HepG2 (cell line): ENCODE data around the gene LENEP. TPM values are rescaled to one million over a fixed set of nuclear protein-coding genes. Genes with fewer than 3 reads are reported as not detected.

ENCODE experiments used
- CC2D1A ChIP-seq: sonication (generic); formaldehyde crosslinking; IDR thresholded peaks from 2 replicates; pipeline ENCODE4 v1.8.1; 2023; ENCODE audit warnings: mild to moderate bottlenecking, missing genetic modification reagents
- CHCHD3 ChIP-seq: sonication (generic); formaldehyde crosslinking; IDR thresholded peaks from 2 replicates; pipeline ENCODE4 v1.8.0; 2022; ENCODE audit warnings: mild to moderate bottlenecking, missing genetic modification reagents, moderate library complexity
- GABPA ChIP-seq, 2 experiments: IDR thresholded peaks; 2 replicates each; pipeline ENCODE4 v1.6.1; 2011 to 2016; ENCODE audit warnings: low read depth in 2 of 2, low read length in 1 of 2, missing biosample characterization in 1 of 2, missing genetic modification characterization in 1 of 2
- HMG20B ChIP-seq: conservative IDR thresholded peaks from 2 replicates; pipeline ENCODE4 v1.6.1; 2016; ENCODE audit warnings: missing genetic modification reagents, missing compliant biosample characterization
- MEIS2 ChIP-seq: sonication (generic); formaldehyde crosslinking; IDR thresholded peaks from 2 replicates; pipeline ENCODE4 v1.9.0; 2021; ENCODE audit warnings: mild to moderate bottlenecking, missing genetic modification reagents
- POLR2AphosphoS2 ChIP-seq: IDR thresholded peaks from 2 replicates; pipeline ENCODE4 v1.6.1; 2011; ENCODE audit warnings: low read depth, low read length, improper control_type of control experiment
- PPARG ChIP-seq: conservative IDR thresholded peaks from 2 replicates; pipeline ENCODE4 v1.6.1; 2016; ENCODE audit warnings: missing biosample characterization, missing genetic modification reagents
- RCOR2 ChIP-seq: IDR thresholded peaks from 2 replicates; pipeline ENCODE4 v1.6.1; 2016; ENCODE audit warnings: missing biosample characterization, missing genetic modification reagents
- SIN3A ChIP-seq: IDR thresholded peaks from 2 replicates; pipeline ENCODE4 v1.6.1; 2011; ENCODE audit warnings: low read depth, mild to moderate bottlenecking, control low read depth, low read length, borderline replicate concordance
- STAT5B ChIP-seq: sonication (generic); formaldehyde crosslinking; IDR thresholded peaks from 2 replicates; pipeline ENCODE4 v1.4.0; 2020; ENCODE audit warnings: missing genetic modification reagents
- ZBTB20 ChIP-seq: sonication (generic); formaldehyde crosslinking; IDR thresholded peaks from 2 replicates; pipeline ENCODE4 v1.8.1; 2023; ENCODE audit warnings: missing genetic modification reagents, low read depth, mild to moderate bottlenecking, borderline replicate concordance
- ZNF30 ChIP-seq: sonication (generic); formaldehyde crosslinking; IDR thresholded peaks from 2 replicates; pipeline ENCODE4 v1.5.0; 2020; ENCODE audit warnings: mild to moderate bottlenecking, missing genetic modification reagents
- ZNF33B ChIP-seq: sonication (generic); formaldehyde crosslinking; IDR thresholded peaks from 2 replicates; pipeline ENCODE4 v1.5.1; 2020; ENCODE audit warnings: mild to moderate bottlenecking, missing genetic modification reagents
- ZNF34 ChIP-seq: sonication (generic); formaldehyde crosslinking; IDR thresholded peaks from 2 replicates; pipeline ENCODE4 v1.4.0; 2020; ENCODE audit warnings: mild to moderate bottlenecking, missing genetic modification reagents, borderline replicate concordance
- ZNF430 ChIP-seq: sonication (generic); formaldehyde crosslinking; IDR thresholded peaks from 2 replicates; pipeline ENCODE4 v1.9.0; 2021; ENCODE audit warnings: mild to moderate bottlenecking, missing genetic modification reagents
- ZNF468 ChIP-seq: sonication (generic); formaldehyde crosslinking; IDR thresholded peaks from 2 replicates; pipeline ENCODE4 v1.8.0; 2022; ENCODE audit warnings: mild to moderate bottlenecking, moderate library complexity, missing genetic modification reagents
- ZNF496 ChIP-seq: sonication (generic); formaldehyde crosslinking; IDR thresholded peaks from 2 replicates; pipeline ENCODE4 v1.8.1; 2023; ENCODE audit warnings: mild to moderate bottlenecking, moderate library complexity, missing genetic modification reagents; ENCODE audit not compliant: insufficient replicate concordance
- ZNF616 ChIP-seq: sonication (generic); formaldehyde crosslinking; IDR thresholded peaks from 2 replicates; pipeline ENCODE4 v1.5.0; 2020; ENCODE audit warnings: low read depth, mild to moderate bottlenecking, missing genetic modification reagents
- ZNF891 ChIP-seq: sonication (generic); formaldehyde crosslinking; IDR thresholded peaks from 2 replicates; pipeline ENCODE4 v1.5.0; 2020; ENCODE audit warnings: mild to moderate bottlenecking, missing genetic modification reagents
- ZSCAN9 ChIP-seq: IDR thresholded peaks from 2 replicates; pipeline ENCODE4 v1.6.1; 2016; ENCODE audit warnings: borderline replicate concordance
- polyA plus RNA-seq, 8 experiments: library from polyadenylated mRNA; depleted of rRNA in 3 of 8; stranded (reverse) in 7 of 8; unstranded in 1 of 8; fragments of >200 nt; fragmentation: Illumina TruSeq in 4 of 8; extraction: Trizol in 4 of 8; gene quantifications; 2 replicates each; pipeline versions ENCODE4 v1.2.1 to v1.2.3, GENCODE V29; 2011 to 2016; ENCODE audit warnings: low read depth in 4 of 8, missing spikeins in 1 of 8, mixed read lengths in 1 of 8; ENCODE audit not compliant: insufficient read depth in 1 of 8
- total RNA-seq, 5 experiments: library from RNA; depleted of rRNA; stranded (reverse); fragments of >200 nt; fragmentation: Illumina TruSeq; extraction: Trizol; gene quantifications; 2 replicates each; pipeline ENCODE4 v1.2.3, GENCODE V29; 2016; ENCODE audit warnings: low read depth in 1 of 5
- TF ChIP-seq, protein P1 (sequence below), 2 experiments: sonication (generic) in 1 of 2; formaldehyde crosslinking in 1 of 2; IDR thresholded peaks; 2 replicates each; pipeline versions ENCODE4 v1.4.0 to v1.6.1; 2018 to 2020; ENCODE audit warnings: missing genetic modification reagents in 2 of 2, borderline replicate concordance in 1 of 2, low read depth in 1 of 2, mild to moderate bottlenecking in 1 of 2, missing biosample characterization in 1 of 2
- TF ChIP-seq, protein P2 (sequence below): sonication (generic); formaldehyde crosslinking; IDR thresholded peaks from 2 replicates; pipeline ENCODE4 v1.5.1; 2020; ENCODE audit warnings: missing genetic modification reagents, mild to moderate bottlenecking, borderline replicate concordance
- TF ChIP-seq, protein P3 (sequence below): sonication (generic); formaldehyde crosslinking; IDR thresholded peaks from 2 replicates; pipeline ENCODE4 v1.5.1; 2020; ENCODE audit warnings: mild to moderate bottlenecking, missing genetic modification reagents

LENEP gene
- total and polyA plus RNA-seq, 2 of the 13 experiments (the other 11 are each of a cell fraction or from before 2014, with no cell fraction given): 0.29 TPM; not detected in 1

DNA sequence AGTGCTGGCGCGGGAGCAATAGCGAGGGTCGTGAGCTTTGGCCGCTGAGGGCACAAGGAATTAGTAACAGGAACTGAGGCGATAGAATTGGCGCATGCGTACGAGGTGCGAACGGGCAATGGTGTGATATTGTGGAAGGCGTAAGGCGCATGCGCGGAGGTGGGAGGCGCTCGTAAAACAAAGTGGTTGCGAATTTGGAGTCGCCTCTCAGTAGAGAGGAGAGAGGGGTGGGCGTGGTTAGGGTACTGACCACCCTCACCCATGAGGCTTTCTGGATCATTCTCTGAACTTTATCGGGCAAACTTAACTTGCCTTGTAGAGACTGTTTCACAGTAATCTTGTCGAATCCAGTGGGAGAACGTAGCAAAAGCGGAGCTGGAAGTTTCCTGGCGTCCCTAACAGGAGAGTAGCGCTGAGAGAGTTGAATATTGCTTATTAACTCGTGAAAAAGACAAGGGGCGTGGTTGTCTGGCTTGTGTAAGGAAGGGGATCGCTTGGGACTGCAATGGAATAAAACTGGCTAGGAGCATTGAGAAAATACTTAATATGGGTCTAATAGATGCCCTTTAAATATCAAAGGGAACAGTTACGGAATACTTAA is 18.5 kb upstream of the LENEP start (continued):
- TF ChIP-seq, protein P1, sequence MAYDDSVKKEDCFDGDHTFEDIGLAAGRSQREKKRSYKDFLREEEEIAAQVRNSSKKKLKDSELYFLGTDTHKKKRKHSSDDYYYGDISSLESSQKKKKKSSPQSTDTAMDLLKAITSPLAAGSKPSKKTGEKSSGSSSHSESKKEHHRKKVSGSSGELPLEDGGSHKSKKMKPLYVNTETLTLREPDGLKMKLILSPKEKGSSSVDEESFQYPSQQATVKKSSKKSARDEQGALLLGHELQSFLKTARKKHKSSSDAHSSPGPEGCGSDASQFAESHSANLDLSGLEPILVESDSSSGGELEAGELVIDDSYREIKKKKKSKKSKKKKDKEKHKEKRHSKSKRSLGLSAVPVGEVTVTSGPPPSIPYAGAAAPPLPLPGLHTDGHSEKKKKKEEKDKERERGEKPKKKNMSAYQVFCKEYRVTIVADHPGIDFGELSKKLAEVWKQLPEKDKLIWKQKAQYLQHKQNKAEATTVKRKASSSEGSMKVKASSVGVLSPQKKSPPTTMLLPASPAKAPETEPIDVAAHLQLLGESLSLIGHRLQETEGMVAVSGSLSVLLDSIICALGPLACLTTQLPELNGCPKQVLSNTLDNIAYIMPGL (CRISPR knock-in tag; IDR thresholded peaks at IDR 0.05; ENCODE audit: borderline replicate concordance in 1 of 2, low read depth in 1 of 2): peak in 1 of 2 experiments; percentile 20; a peak in 1 of 4 replicates
- no peak for TF ChIP-seq CHCHD3 (CRISPR knock-in tag)
- TF ChIP-seq STAT5B (CRISPR knock-in tag): no peak
- TF ChIP-seq ZNF30 (CRISPR knock-in tag): no peak
- TF ChIP-seq, protein P2, sequence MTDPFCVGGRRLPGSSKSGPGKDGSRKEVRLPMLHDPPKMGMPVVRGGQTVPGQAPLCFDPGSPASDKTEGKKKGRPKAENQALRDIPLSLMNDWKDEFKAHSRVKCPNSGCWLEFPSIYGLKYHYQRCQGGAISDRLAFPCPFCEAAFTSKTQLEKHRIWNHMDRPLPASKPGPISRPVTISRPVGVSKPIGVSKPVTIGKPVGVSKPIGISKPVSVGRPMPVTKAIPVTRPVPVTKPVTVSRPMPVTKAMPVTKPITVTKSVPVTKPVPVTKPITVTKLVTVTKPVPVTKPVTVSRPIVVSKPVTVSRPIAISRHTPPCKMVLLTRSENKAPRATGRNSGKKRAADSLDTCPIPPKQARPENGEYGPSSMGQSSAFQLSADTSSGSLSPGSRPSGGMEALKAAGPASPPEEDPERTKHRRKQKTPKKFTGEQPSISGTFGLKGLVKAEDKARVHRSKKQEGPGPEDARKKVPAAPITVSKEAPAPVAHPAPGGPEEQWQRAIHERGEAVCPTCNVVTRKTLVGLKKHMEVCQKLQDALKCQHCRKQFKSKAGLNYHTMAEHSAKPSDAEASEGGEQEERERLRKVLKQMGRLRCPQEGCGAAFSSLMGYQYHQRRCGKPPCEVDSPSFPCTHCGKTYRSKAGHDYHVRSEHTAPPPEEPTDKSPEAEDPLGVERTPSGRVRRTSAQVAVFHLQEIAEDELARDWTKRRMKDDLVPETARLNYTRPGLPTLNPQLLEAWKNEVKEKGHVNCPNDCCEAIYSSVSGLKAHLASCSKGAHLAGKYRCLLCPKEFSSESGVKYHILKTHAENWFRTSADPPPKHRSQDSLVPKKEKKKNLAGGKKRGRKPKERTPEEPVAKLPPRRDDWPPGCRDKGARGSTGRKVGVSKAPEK: no peak
- TF ChIP-seq ZBTB20 (CRISPR knock-in tag): no peak; the same call in 1 of the 2 replicates
- no peak for TF ChIP-seq RCOR2 (CRISPR knock-in tag)
- TF ChIP-seq, protein P3, sequence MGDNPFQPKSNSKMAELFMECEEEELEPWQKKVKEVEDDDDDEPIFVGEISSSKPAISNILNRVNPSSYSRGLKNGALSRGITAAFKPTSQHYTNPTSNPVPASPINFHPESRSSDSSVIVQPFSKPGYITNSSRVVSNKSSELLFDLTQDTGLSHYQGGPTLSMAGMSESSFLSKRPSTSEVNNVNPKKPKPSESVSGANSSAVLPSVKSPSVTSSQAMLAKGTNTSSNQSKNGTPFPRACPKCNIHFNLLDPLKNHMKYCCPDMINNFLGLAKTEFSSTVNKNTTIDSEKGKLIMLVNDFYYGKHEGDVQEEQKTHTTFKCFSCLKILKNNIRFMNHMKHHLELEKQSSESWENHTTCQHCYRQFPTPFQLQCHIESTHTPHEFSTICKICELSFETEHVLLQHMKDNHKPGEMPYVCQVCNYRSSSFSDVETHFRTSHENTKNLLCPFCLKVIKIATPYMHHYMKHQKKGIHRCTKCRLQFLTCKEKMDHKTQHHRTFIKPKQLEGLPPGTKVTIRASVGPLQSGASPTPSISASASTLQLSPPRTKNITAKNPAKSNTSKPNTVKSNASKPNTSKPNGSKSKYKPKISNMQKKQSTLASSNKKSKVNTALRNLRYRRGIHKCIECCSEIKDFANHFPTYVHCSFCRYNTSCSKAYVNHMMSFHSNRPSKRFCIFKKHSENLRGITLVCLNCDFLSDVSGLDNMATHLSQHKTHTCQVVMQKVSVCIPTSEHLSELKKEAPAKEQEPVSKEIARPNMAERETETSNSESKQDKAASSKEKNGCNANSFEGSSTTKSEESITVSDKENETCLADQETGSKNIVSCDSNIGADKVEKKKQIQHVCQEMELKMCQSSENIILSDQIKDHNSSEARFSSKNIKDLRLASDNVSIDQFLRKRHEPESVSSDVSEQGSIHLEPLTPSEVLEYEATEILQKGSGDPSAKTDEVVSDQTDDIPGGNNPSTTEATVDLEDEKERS: 0 out of 2 replicates have a peak, but pooled peaks have one; percentile 16
- TF ChIP-seq POLR2AphosphoS2: no peak
- 0 out of 2 replicates have a peak, but pooled peaks have one; percentile 18 for TF ChIP-seq ZSCAN9 (CRISPR knock-in tag)
- no peak for TF ChIP-seq ZNF496 (CRISPR knock-in tag)
- TF ChIP-seq ZNF33B (CRISPR knock-in tag): no peak
- no peak for TF ChIP-seq MEIS2 (CRISPR knock-in tag)
- TF ChIP-seq ZNF468: no peak
- TF ChIP-seq GABPA (IDR thresholded peaks at IDR 0.05; ENCODE audit: low read depth, low read length): no peak
- no peak for TF ChIP-seq GABPA (CRISPR knock-in tag; IDR thresholded peaks at IDR 0.05; ENCODE audit: low read depth)
- no peak; the same call in 1 of the 2 replicates for TF ChIP-seq ZNF430 (CRISPR knock-in tag)
- TF ChIP-seq HMG20B: no peak
- TF ChIP-seq CC2D1A (CRISPR knock-in tag): no peak
- no peak for TF ChIP-seq ZNF34 (CRISPR knock-in tag)
- peak; percentile 5; the same call in 1 of the 2 replicates for TF ChIP-seq ZNF616 (CRISPR knock-in tag)
- no peak for TF ChIP-seq ZNF891 (CRISPR knock-in tag)
- peak; percentile 16; the same call in 1 of the 2 replicates for TF ChIP-seq SIN3A
- TF ChIP-seq PPARG (CRISPR knock-in tag): no peak
